K562 (cell line): Measurements from ENCODE around the gene HDAC6. TPM values are rescaled to one million over a fixed set of nuclear protein-coding genes. Genes with fewer than 3 reads are reported as not detected.

Experiments used
- BRCA1 ChIP-seq, 2 experiments: fragments of 450-650 bp in 1 of 2; sonication (generic) in 1 of 2; formaldehyde crosslinking in 1 of 2; IDR thresholded peaks; 2 replicates each; pipeline versions ENCODE4 v1.5.0 to v1.6.1; 2017 to 2020; ENCODE audit warnings: mild to moderate bottlenecking in 1 of 2, missing genetic modification reagents in 1 of 2
- C11orf30 ChIP-seq: fragments of 450-650 bp; IDR thresholded peaks from 2 replicates; pipeline ENCODE4 v1.6.1; 2016; ENCODE audit warnings: low read depth, mild to moderate bottlenecking
- CHCHD3 ChIP-seq: fragments of 250-450 bp; sonication (Bioruptor Pico); IDR thresholded peaks from 2 replicates; pipeline ENCODE4 v2.1.2; 2022; ENCODE audit warnings: mild to moderate bottlenecking
- CSDE1 ChIP-seq, 2 experiments: fragments of 450-650 bp; IDR thresholded peaks; 2 replicates each; pipeline ENCODE4 v1.6.1; 2016; ENCODE audit warnings: mild to moderate bottlenecking in 1 of 2
- ESRRA ChIP-seq: fragments of 450-650 bp; IDR thresholded peaks from 2 replicates; pipeline ENCODE4 v1.6.1; 2014; ENCODE audit warnings: low read depth, mild to moderate bottlenecking, moderate library complexity, borderline replicate concordance
- ETV1 ChIP-seq: fragments of 450-650 bp; conservative IDR thresholded peaks from 2 replicates; pipeline ENCODE4 v1.6.1; 2016; ENCODE audit warnings: missing genetic modification characterization, control low read depth, low read depth, missing compliant biosample characterization
- HMG20B ChIP-seq: fragments of 250-450 bp; sonication (Bioruptor Pico); IDR thresholded peaks from 2 replicates; pipeline ENCODE4 v1.5.0; 2021; ENCODE audit warnings: mild to moderate bottlenecking
- HSF4 ChIP-seq: fragments of 250-450 bp; sonication (Bioruptor Pico); IDR thresholded peaks from 2 replicates; pipeline ENCODE4 v2.1.2; 2022; ENCODE audit warnings: mild to moderate bottlenecking, moderate library complexity, borderline replicate concordance
- IRF9 ChIP-seq: fragments of 450-650 bp; IDR thresholded peaks from 2 replicates; pipeline ENCODE4 v1.6.1; 2016; ENCODE audit warnings: missing biosample characterization, missing genetic modification characterization
- NR1H2 ChIP-seq: sonication (generic); formaldehyde crosslinking; IDR thresholded peaks from 2 replicates; pipeline ENCODE4 v1.4.0; 2020; ENCODE audit warnings: mild to moderate bottlenecking, missing genetic modification reagents
- PML ChIP-seq: IDR thresholded peaks from 2 replicates; pipeline ENCODE4 v1.6.1; 2012; ENCODE audit warnings: low read length, inconsistent platforms
- SIN3A ChIP-seq, 2 experiments: fragments of 150-350 bp in 1 of 2; IDR thresholded peaks; 2 replicates each; pipeline ENCODE4 v1.6.1; 2011 to 2016; ENCODE audit warnings: borderline replicate concordance in 2 of 2, low read depth in 2 of 2, low read length in 2 of 2, mild to moderate bottlenecking in 2 of 2, moderate library complexity in 2 of 2; ENCODE audit not compliant: control insufficient read depth in 1 of 2
- SRSF7 ChIP-seq: fragments of 200-400 bp; formaldehyde crosslinking; optimal IDR thresholded peaks from 2 replicates; pipeline ENCODE3; 2017; ENCODE audit warnings: mild to moderate bottlenecking, low read depth, low read length
- TGIF2 ChIP-seq: sonication (generic); formaldehyde crosslinking; IDR thresholded peaks from 2 replicates; pipeline ENCODE4 v1.8.1; 2022; ENCODE audit warnings: mild to moderate bottlenecking, missing genetic modification reagents, moderate library complexity
- ZNF277 ChIP-seq: fragments of 250-450 bp; sonication (Bioruptor Pico); IDR thresholded peaks from 2 replicates; pipeline ENCODE4 v1.8.0; 2022; ENCODE audit warnings: inconsistent platforms, mild to moderate bottlenecking, moderate library complexity, borderline replicate concordance
- ZNF449 ChIP-seq: fragments of 250-450 bp; sonication (Bioruptor Pico); IDR thresholded peaks from 2 replicates; pipeline ENCODE4 v1.8.0; 2022; ENCODE audit warnings: moderate library complexity, mild to moderate bottlenecking, inconsistent platforms
- ZNF561 ChIP-seq: fragments of 450-650 bp; formaldehyde crosslinking; conservative IDR thresholded peaks from 2 replicates; pipeline ENCODE4 v1.4.0; 2020; ENCODE audit warnings: mild to moderate bottlenecking, moderate library complexity
- ZNF583 ChIP-seq: fragments of 250-450 bp; sonication (Bioruptor Pico); IDR thresholded peaks from 2 replicates; pipeline ENCODE4 v1.4.0; 2020
- polyA plus RNA-seq, 8 experiments: library from polyadenylated mRNA; depleted of rRNA in 4 of 8; stranded (reverse) in 5 of 8; unstranded in 3 of 8; fragments of >200 nt; fragmentation: Nextera tagmentation in 2 of 8; fragmentation: Illumina TruSeq in 1 of 8; extraction: Ambion mirVana in 2 of 8; extraction: Trizol in 1 of 8; gene quantifications; 2 replicates each; pipeline versions ENCODE4 v1.2.1 to v1.2.3, GENCODE V29; 2011 to 2014; ENCODE audit warnings: inconsistent platforms in 1 of 8, missing spikeins in 1 of 8
- total RNA-seq, 7 experiments: library from RNA; depleted of rRNA in 6 of 7; stranded (reverse); fragments of >200 nt in 6 of 7; fragmentation: Illumina TruSeq in 2 of 7; extraction: Trizol in 2 of 7; gene quantifications; 2 replicates each; pipeline versions ENCODE4 v1.2.1 to v1.2.3, GENCODE V29; 2011 to 2021; ENCODE audit warnings: low replicate concordance in 1 of 7
- TF ChIP-seq, protein P1 (sequence below): fragments of 250-450 bp; sonication (Bioruptor Pico); IDR thresholded peaks from 2 replicates; pipeline ENCODE4 v1.4.0; 2020; ENCODE audit warnings: mild to moderate bottlenecking
- TF ChIP-seq, protein P2 (sequence below): fragments of 450-650 bp; IDR thresholded peaks from 2 replicates; pipeline ENCODE4 v1.6.1; 2016
- TF ChIP-seq, protein P3 (sequence below): fragments of 250-450 bp; sonication (Bioruptor Pico); IDR thresholded peaks from 2 replicates; pipeline ENCODE4 v1.8.0; 2021; ENCODE audit warnings: borderline replicate concordance, mild to moderate bottlenecking, moderate library complexity; ENCODE audit not compliant: poor library complexity, severe bottlenecking

The HDAC6 gene
- total and polyA plus RNA-seq, 9 of the 15 experiments (the other 6 are each of a cell fraction or from before 2014, with no cell fraction given): 29.9 to 101 (median 71.2) TPM

- TF ChIP-seq, protein P1, sequence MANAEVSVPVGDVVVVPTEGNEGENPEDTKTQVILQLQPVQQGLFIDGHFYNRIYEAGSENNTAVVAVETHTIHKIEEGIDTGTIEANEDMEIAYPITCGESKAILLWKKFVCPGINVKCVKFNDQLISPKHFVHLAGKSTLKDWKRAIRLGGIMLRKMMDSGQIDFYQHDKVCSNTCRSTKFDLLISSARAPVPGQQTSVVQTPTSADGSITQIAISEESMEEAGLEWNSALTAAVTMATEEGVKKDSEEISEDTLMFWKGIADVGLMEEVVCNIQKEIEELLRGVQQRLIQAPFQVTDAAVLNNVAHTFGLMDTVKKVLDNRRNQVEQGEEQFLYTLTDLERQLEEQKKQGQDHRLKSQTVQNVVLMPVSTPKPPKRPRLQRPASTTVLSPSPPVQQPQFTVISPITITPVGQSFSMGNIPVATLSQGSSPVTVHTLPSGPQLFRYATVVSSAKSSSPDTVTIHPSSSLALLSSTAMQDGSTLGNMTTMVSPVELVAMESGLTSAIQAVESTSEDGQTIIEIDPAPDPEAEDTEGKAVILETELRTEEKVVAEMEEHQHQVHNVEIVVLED (CRISPR knock-in tag): no peak
- TF ChIP-seq BRCA1 (IDR thresholded peaks at IDR 0.05): no peak
- TF ChIP-seq BRCA1 (CRISPR knock-in tag; IDR thresholded peaks at IDR 0.05): no peak
- no peak for TF ChIP-seq IRF9 (tag)
- TF ChIP-seq, protein P2, sequence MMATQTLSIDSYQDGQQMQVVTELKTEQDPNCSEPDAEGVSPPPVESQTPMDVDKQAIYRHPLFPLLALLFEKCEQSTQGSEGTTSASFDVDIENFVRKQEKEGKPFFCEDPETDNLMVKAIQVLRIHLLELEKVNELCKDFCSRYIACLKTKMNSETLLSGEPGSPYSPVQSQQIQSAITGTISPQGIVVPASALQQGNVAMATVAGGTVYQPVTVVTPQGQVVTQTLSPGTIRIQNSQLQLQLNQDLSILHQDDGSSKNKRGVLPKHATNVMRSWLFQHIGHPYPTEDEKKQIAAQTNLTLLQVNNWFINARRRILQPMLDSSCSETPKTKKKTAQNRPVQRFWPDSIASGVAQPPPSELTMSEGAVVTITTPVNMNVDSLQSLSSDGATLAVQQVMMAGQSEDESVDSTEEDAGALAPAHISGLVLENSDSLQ: peak; percentile 30; the same call in 1 of the 2 replicates
- no peak for TF ChIP-seq ZNF449 (CRISPR knock-in tag)
- no peak for TF ChIP-seq HMG20B (CRISPR knock-in tag)
- TF ChIP-seq CHCHD3 (CRISPR knock-in tag): no peak
- TF ChIP-seq ESRRA: no peak
- TF ChIP-seq NR1H2: no peak
- TF ChIP-seq SIN3A (IDR thresholded peaks at IDR 0.05; ENCODE audit: borderline replicate concordance in 2 of 2, control insufficient read depth in 1 of 2, low read depth in 2 of 2, low read length in 2 of 2): peak in 1 of 2 experiments; percentile 52; a peak in 1 of 4 replicates
- no peak for TF ChIP-seq SRSF7
- TF ChIP-seq CSDE1 (IDR thresholded peaks at IDR 0.05): no peak
- peak; percentile 73; the same call in 1 of the 2 replicates for TF ChIP-seq PML
- no peak for TF ChIP-seq ZNF277 (CRISPR knock-in tag)
- no peak for TF ChIP-seq ZNF583
- no peak for TF ChIP-seq ZNF561 (CRISPR knock-in tag)
- TF ChIP-seq, protein P3, sequence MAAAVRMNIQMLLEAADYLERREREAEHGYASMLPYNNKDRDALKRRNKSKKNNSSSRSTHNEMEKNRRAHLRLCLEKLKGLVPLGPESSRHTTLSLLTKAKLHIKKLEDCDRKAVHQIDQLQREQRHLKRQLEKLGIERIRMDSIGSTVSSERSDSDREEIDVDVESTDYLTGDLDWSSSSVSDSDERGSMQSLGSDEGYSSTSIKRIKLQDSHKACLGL (CRISPR knock-in tag): no peak
- TF ChIP-seq C11orf30: no peak
- no peak for TF ChIP-seq ETV1 (tag)
- peak; percentile 14; the same call in 1 of the 2 replicates for TF ChIP-seq HSF4 (CRISPR knock-in tag)
- TF ChIP-seq TGIF2 (CRISPR knock-in tag): no peak
These were observed 7.4 kb upstream of the HDAC6 start (continued) for GRCh38 chrX:48794340-48794910.
